ENCODE measurements around the gene EGF. TPM values are rescaled to one million over a fixed set of nuclear protein-coding genes. Genes with fewer than 3 reads are reported as not detected.
"Not testable (repeated sequence)": the region's sequence is repeated elsewhere in the genome, so short reads cannot be mapped to it uniquely, and the experiment has no call there.

Gene EGF
- total RNA-seq = not detected

DNA sequence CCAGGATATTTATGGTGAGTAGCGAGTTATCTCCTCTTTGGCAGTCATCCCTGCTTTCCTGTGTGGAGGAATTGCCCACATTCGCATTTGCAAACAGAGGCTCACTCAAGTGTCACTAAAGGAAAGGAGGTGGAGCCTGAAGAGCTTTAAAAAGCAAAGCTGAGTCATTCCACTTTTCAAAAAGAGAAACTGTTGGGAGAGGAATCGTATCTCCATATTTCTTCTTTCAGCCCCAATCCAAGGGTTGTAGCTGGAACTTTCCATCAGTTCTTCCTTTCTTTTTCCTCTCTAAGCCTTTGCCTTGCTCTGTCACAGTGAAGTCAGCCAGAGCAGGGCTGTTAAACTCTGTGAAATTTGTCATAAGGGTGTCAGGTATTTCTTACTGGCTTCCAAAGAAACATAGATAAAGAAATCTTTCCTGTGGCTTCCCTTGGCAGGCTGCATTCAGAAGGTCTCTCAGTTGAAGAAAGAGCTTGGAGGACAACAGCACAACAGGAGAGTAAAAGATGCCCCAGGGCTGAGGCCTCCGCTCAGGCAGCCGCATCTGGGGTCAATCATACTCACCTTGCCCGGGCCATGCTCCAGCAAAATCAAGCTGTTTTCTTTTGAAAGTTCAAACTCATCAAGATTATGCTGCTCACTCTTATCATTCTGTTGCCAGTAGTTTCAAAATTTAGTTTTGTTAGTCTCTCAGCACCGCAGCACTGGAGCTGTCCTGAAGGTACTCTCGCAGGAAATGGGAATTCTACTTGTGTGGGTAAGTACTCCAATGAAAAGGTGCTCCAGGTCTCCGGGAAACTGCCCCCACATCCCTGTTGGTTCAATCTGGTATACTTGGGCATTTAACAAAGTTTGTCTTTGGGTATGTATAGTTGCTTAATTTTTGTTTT, at the start of gene EGF:
Gene EGF (plus strand): TSS at position 178 of the 890 bp plus-strand sequence. CDS start 453 bp downstream, at position 631.
- no peak within 1 kb of the TSS for H3K4me3 Mint-ChIP-seq
- no peaks in the 10 kb centered on the region for H3K4me1 Mint-ChIP-seq (ENCODE audit: low read depth)
- H3K27me3 Mint-ChIP-seq (ENCODE audit: low read depth) = peaks cover 19% of the 10 kb centered on the region
- H3K36me3 Mint-ChIP-seq (ENCODE audit: low read depth) = no peaks in the 10 kb centered on the region
- DNase-seq = no peak
- no peak within 1 kb of the TSS for H3K27ac Mint-ChIP-seq
- no peaks in the 10 kb centered on the region for H3K9me3 Mint-ChIP-seq
- intact Hi-C loops (cut with micrococcal nuclease) = no loop called here
- CTCF ChIA-PET = interaction anchor here (0.6 kb wide), 1 partner anchor 563 kb away, joined by 3 read pairs; the partner anchor contains the start of gene ENPEP

DNA sequence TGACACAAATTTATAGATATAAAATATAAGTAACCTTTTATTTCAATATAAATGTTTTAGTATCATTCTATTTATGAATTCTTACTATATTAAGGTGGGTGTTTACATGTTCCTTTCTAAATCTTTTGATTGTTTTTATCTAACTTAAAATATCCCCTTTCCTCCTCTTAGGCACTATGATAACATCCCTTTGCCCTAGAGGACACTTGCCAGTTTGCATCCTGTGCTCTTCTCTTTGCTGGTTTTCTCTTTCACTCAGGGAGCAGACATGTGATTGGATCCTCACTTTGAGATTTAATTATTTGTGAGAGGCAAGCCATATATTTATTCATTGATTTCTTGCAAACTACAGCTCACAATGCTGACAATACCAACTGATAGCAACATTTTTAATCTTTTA, 48.5 kb upstream of the EGF start:
- no peak for DNase-seq
- Mint-ChIP-seq H3K4me3 (no peak overlapping the region), H3K36me3 (ENCODE audit: low read depth) (peaks cover 8% of the 10 kb centered on the region), H3K27me3 (ENCODE audit: low read depth) (no peaks in the 10 kb centered on the region), H3K27ac (no peak overlapping the region), H3K4me1 (ENCODE audit: low read depth) (no peaks in the 10 kb centered on the region), H3K9me3 (peaks cover 8% of the 10 kb centered on the region)
- CTCF ChIA-PET = interaction anchor here (1.4 kb wide), 1 partner anchor 9 kb away, joined by 4 read pairs; no protein-coding TSS in a partner anchor
- intact Hi-C loops (cut with micrococcal nuclease) = no loop called here

DNA sequence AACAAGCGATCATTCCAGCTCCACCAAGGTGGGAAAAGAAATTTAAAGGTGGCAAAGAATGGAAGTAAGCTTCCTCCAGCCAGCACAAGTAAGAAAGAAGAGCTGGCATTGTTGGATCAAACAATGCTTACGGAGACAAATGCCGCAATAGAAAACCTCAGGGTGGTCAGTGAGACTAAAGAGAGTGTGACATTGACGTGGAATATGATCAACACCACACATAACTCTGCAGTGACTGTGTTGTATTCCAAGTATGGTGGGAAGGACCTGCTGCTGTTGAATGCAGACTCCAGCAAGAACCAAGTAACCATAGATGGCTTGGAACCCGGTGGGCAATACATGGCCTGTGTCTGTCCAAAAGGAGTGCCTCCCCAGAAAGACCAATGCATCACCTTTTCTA, 42.6 kb upstream of the EGF start:
- Mint-ChIP-seq H3K27ac (no peak overlapping the region), H3K27me3 (ENCODE audit: low read depth) (no peaks in the 10 kb centered on the region), H3K36me3 (ENCODE audit: low read depth) (peaks cover 9% of the 10 kb centered on the region), H3K9me3 (no peaks in the 10 kb centered on the region), H3K4me1 (ENCODE audit: low read depth) (no peaks in the 10 kb centered on the region), H3K4me3 (no peak overlapping the region)
- intact Hi-C loops (cut with micrococcal nuclease) = no loop called here
- CTCF ChIA-PET = no interaction called here
- no peak for DNase-seq

DNA sequence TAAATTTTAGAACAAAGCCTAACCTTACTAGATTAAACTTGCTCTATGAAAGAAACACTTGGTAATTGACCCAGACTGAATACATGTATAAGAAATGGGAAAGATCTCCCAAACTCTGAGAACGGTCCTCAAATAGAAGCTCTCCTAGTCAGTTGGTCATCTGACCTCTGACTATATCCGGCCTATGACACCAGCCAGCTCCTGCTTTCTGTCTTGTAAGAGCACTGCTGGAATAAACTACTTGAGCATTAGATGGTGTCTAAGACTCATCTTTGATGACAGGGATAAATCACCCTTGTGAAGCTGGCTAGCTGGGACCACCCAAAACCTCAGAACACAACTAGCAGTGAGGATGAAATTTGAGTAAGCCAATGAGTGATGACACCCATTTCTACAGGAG, 40.6 kb upstream of the EGF start:
- Mint-ChIP-seq H3K9me3 (no peaks in the 10 kb centered on the region), H3K27me3 (ENCODE audit: low read depth) (no peaks in the 10 kb centered on the region), H3K27ac (no peak overlapping the region), H3K4me1 (ENCODE audit: low read depth) (no peaks in the 10 kb centered on the region), H3K36me3 (ENCODE audit: low read depth) (peaks cover 9% of the 10 kb centered on the region), H3K4me3 (no peak overlapping the region)
- no peak for DNase-seq
- intact Hi-C loops (cut with micrococcal nuclease) = no loop called here
- CTCF ChIA-PET = interaction anchor here (1.4 kb wide), 1 partner anchor 8 kb away, joined by 4 read pairs; no protein-coding TSS in a partner anchor

DNA sequence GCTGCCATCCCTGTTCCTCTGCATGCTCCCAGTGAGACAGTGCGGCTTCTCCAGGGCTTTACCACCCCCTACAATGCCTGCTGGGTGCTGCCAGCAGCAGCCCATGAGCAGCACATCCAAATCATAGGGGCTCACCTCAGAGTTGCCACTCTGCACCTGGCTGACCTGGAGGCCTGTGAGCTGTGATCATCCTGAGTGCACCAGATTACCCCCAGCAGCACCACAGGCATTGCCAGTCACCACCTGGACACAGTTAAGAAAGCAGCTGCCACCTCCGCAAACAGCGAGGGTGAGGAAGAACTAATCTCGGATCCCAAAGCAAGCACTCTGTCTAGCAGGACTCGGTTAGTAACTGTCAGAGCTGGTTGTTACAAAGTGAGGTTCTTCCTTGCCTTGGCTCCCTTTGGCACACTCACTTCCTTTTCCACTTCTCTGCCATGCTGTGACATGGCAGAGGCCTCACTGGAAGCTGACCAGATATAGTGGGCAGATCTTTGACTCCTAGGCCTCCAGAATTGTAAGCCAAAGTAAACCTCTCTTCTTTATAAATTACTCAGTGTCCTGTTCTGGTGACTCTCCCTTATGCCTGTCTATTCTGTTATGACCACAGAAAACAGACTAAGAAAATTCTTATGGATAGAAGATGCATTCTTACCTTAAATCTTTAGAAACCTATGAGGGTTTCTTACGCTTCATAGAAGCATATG, 39.6 kb upstream of the EGF start:
- CTCF ChIA-PET = interaction anchor here (0.8 to 1.4 kb wide), 2 partner anchors 9 to 49 kb away, joined by 3 to 4 read pairs; no protein-coding TSS in a partner anchor
- no peak overlapping the region for H3K4me3 Mint-ChIP-seq
- no peaks in the 10 kb centered on the region for H3K9me3 Mint-ChIP-seq
- no peak overlapping the region for H3K27ac Mint-ChIP-seq
- no peaks in the 10 kb centered on the region for H3K4me1 Mint-ChIP-seq (ENCODE audit: low read depth)
- no peaks in the 10 kb centered on the region for H3K27me3 Mint-ChIP-seq (ENCODE audit: low read depth)
- no peak for DNase-seq
- intact Hi-C loops (cut with micrococcal nuclease) = no loop called here
- peaks cover 7% of the 10 kb centered on the region for H3K36me3 Mint-ChIP-seq (ENCODE audit: low read depth)

DNA sequence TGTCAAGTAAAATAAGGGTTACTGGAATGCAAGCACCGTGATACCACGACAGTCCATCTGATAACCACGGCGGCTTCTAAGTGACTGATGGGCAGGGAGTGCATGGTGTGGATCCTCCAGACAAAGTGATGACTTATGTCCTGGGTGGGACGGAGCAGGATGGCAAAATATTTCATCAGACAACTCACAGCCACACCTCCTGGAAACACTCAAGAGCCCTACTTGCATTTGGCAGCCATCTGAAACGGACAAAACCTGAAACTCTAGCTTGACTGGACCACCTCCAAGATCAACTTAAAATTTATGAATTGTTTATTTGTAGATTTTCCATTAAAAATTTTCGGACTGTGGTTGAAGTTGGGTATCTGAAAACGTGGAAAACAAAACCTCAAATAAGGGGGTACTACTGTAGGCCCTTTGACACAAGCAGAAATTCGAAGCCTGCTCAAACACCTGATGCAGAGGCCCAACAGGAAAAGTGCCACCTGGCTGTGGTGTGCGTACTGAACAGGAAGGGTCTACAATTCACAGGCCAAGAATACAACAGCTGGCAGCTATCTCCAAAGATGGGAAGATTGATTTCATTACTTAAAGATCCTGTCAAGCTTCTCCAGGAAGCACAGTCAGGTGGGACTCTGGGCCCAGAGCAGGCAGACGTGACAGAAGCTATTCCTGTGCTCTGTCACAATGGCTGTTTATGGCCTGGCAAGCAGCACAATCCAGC, 38.7 kb upstream of the EGF start:
- no peaks in the 10 kb centered on the region for H3K4me1 Mint-ChIP-seq (ENCODE audit: low read depth)
- no peaks in the 10 kb centered on the region for H3K9me3 Mint-ChIP-seq
- no peak overlapping the region for H3K27ac Mint-ChIP-seq
- peaks cover 7% of the 10 kb centered on the region for H3K36me3 Mint-ChIP-seq (ENCODE audit: low read depth)
- CTCF ChIA-PET = no interaction called here
- intact Hi-C loops (cut with micrococcal nuclease) = no loop called here
- DNase-seq = no peak
- H3K27me3 Mint-ChIP-seq (ENCODE audit: low read depth) = no peaks in the 10 kb centered on the region
- H3K4me3 Mint-ChIP-seq = no peak overlapping the region

DNA sequence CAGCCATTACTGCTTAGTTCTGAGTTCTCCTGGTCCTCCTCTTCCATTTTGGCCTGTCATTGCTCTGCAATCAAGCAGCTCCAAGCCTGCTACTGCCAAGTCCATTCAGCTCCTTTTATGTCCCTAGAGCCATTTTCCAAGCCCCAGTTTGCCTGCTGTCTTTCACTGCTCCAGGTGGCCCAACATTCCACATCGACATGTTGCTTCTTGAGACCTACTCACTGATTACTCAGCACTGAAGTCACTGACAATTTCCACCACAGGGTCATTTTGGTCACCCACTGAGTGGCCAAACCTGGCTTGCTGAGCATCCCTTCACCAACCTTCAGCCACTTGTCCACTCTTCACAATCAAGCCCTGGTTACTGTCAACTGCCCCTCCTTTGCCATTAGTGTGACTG, 37.6 kb upstream of the EGF start:
- H3K4me1 Mint-ChIP-seq (ENCODE audit: low read depth) = no peaks in the 10 kb centered on the region
- no peak overlapping the region for H3K4me3 Mint-ChIP-seq
- H3K36me3 Mint-ChIP-seq (ENCODE audit: low read depth) = peaks cover 3% of the 10 kb centered on the region
- DNase-seq = no peak
- no peak overlapping the region for H3K27ac Mint-ChIP-seq
- CTCF ChIA-PET = no interaction called here
- intact Hi-C loops (cut with micrococcal nuclease) = no loop called here
- no peaks in the 10 kb centered on the region for H3K27me3 Mint-ChIP-seq (ENCODE audit: low read depth)
- H3K9me3 Mint-ChIP-seq = no peaks in the 10 kb centered on the region

DNA sequence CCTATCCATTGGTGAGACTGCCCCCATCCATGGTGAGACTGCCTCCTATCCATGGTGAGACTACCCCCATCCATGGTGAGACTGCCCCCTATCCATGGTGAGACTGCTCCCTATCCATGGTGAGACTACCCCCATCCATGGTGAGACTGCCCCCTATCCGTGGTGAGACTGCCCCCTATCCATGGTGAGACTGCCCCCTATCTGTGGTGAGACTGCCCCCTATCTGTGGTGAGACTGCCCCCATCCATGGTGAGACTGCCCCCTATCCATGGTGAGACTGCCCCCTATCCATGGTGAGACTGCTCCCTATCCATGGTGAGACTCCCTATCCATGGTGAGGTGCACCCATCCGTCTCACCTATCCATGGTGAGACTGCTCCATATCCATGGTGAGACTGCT, 37.1 kb upstream of the EGF start:
- H3K27me3 Mint-ChIP-seq (ENCODE audit: low read depth); DNase-seq; intact Hi-C loops (cut with micrococcal nuclease); CTCF ChIA-PET; H3K4me1 Mint-ChIP-seq (ENCODE audit: low read depth); H3K9me3 Mint-ChIP-seq; H3K4me3 Mint-ChIP-seq; H3K27ac Mint-ChIP-seq; H3K36me3 Mint-ChIP-seq (ENCODE audit: low read depth): not testable (repeated sequence)

DNA sequence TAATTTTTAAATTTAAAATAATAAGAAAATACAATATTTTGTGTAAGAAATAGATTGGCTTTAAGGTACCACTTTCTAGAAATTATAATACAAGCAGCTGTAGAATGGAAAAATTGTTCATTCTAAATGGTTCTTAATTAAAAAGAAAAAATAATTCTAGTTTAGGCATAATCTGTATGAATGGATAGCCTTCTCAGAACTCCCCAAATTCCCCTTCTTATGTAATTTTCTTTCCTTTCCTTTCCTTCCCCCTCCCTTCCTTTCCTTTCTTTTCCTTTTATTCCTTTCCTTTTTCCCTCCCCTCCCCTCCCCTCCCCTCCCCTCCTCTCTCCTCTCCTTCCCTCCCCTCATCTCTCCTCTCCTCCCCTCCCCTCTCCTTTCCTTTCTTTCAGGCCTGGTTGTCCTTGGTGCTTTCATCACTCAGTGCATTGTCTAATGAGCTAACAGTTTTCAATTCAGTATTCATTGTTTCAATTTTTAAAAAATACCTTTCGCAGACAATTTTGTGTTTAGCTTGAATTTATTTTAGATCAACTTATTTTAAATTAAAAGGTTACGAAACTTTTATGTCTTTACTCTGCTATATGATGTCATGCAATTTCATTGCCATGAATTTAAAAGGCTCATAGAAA, 35.9 kb upstream of the EGF start:
- H3K27ac Mint-ChIP-seq = no peak overlapping the region
- no peak for DNase-seq
- no peaks in the 10 kb centered on the region for H3K27me3 Mint-ChIP-seq (ENCODE audit: low read depth)
- no peaks in the 10 kb centered on the region for H3K4me1 Mint-ChIP-seq (ENCODE audit: low read depth)
- H3K4me3 Mint-ChIP-seq = no peak overlapping the region
- no peaks in the 10 kb centered on the region for H3K36me3 Mint-ChIP-seq (ENCODE audit: low read depth)
- intact Hi-C loops (cut with micrococcal nuclease) = no loop called here
- no peaks in the 10 kb centered on the region for H3K9me3 Mint-ChIP-seq
- CTCF ChIA-PET = no interaction called here

DNA sequence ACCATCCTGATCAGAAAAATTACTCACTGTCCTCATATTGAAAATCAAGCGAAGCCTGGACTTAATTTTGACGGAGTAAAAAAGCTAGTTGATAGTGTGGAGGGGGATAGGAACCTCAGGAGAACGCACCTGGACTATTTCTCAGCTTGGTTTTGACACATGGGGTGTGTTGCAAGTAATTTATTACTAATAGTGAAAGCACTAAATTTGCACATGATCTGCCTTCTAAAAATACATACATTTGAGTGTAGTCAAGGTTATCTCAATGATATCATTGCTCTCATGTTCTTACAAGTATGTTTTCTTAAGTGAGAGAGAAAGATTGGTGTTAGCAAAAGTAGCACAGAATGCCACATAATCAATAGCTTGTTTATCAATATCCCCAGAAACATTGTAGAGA, 35.3 kb upstream of the EGF start:
- Mint-ChIP-seq H3K27ac (no peak overlapping the region), H3K9me3 (no peaks in the 10 kb centered on the region), H3K4me1 (ENCODE audit: low read depth) (no peaks in the 10 kb centered on the region), H3K27me3 (ENCODE audit: low read depth) (no peaks in the 10 kb centered on the region), H3K36me3 (ENCODE audit: low read depth) (no peaks in the 10 kb centered on the region), H3K4me3 (no peak overlapping the region)
- no peak for DNase-seq
- intact Hi-C loops (cut with micrococcal nuclease) = no loop called here
- CTCF ChIA-PET = interaction anchor here (1.2 kb wide), 1 partner anchor 101 kb away, joined by 3 read pairs; no protein-coding TSS in a partner anchor

DNA sequence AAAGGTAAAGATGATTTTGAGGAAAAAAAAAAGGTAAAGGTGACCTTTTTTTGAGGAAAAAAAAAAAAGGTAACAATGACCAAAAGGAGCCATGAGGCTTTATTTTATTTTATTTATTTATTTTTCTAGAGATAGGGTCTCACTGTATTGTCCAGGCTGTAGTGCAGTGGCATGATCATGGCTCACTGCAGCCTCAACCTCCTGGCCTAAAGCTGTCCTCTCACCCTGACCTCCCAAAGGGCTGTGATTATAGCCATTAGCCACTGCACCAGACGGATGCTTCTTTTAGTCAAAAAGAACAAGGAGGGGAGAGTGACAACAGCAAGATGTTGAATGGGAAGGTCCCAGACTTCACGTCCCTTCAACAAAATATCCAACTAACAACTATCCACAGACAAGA, 34.3 kb upstream of the EGF start:
- no peaks in the 10 kb centered on the region for H3K27me3 Mint-ChIP-seq (ENCODE audit: low read depth)
- no peaks in the 10 kb centered on the region for H3K36me3 Mint-ChIP-seq (ENCODE audit: low read depth)
- DNase-seq = no peak
- no peaks in the 10 kb centered on the region for H3K4me1 Mint-ChIP-seq (ENCODE audit: low read depth)
- no peak overlapping the region for H3K4me3 Mint-ChIP-seq
- no peaks in the 10 kb centered on the region for H3K9me3 Mint-ChIP-seq
- no peak overlapping the region for H3K27ac Mint-ChIP-seq
- CTCF ChIA-PET = interaction anchor here (1.2 kb wide), 1 partner anchor 100 kb away, joined by 3 read pairs; no protein-coding TSS in a partner anchor
- intact Hi-C loops (cut with micrococcal nuclease) = no loop called here

DNA sequence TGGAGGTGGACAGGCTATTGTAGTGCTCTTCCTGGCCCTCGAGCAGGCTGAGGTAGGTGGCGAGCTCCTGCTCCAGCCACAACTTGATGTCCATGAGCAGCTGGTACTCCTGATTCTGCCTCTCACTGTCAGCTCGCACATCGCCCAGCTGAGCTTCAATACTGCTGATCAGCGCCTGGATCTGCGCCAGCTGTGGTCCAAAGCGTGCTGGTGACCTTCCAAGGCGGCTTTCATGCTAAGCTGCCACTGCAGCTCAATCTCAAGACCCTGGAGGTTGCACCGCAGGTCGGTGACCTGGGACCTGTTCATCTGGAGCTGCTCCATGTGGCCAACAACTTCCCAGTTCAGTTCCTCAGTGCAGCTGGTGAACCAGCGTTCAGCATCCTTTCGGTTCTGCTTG, 33.6 kb upstream of the EGF start:
- H3K27ac Mint-ChIP-seq = no peak overlapping the region

More for the DNA sequence above, 33.6 kb upstream of the EGF start:
- CTCF ChIA-PET = no interaction called here
- intact Hi-C loops (cut with micrococcal nuclease) = no loop called here
- Mint-ChIP-seq H3K4me1 (ENCODE audit: low read depth) (no peaks in the 10 kb centered on the region), H3K9me3 (no peaks in the 10 kb centered on the region), H3K36me3 (ENCODE audit: low read depth) (no peaks in the 10 kb centered on the region), H3K4me3 (no peak overlapping the region), H3K27me3 (ENCODE audit: low read depth) (no peaks in the 10 kb centered on the region)
- DNase-seq = no peak
